ENCODE measurements around the gene PACRG.

- TF ChIP-seq CTCF (IDR thresholded peaks at IDR 0.05 in 4 of 5, conservative IDR thresholded peaks at IDR 0.05 in 1 of 5), result no peak
- no peak for TF ChIP-seq POLR2A (IDR thresholded peaks at IDR 0.05)
Observed at GRCh38 chr6:162863821-162864220, 136.0 kb downstream of the PACRG start.

Data from gastrocnemius medialis (tissue), 4 donors.